Liver (tissue), 9 donors: Measurements from ENCODE around the gene BNIPL. TPM values are rescaled to one million over a fixed set of nuclear protein-coding genes. Genes with fewer than 3 reads are reported as not detected.

Experiments used
- DNase-seq: peaks from one replicate; pipeline ENCODE4 v3.0.0-alpha.2; 2017; ENCODE audit warnings: low spot score
- H3K27ac ChIP-seq, 2 donors: one replicate each; pipeline ENCODE4 v1.7.0; 2013; ENCODE audit warnings: inconsistent platforms in 2 of 2, low read length in 2 of 2, control low read depth in 1 of 2, low read depth in 1 of 2, mild to moderate bottlenecking in 1 of 2
- H3K27me3 ChIP-seq, 4 donors: one replicate each; pipeline versions ENCODE4 v1.6.1 to v1.7.0; 2013; ENCODE audit warnings: low read length in 3 of 4, inconsistent platforms in 1 of 4, mild to moderate bottlenecking in 1 of 4, moderate library complexity in 1 of 4; ENCODE audit not compliant: control insufficient read depth in 4 of 4, insufficient read depth in 4 of 4
- H3K36me3 ChIP-seq, 4 donors: one replicate each; pipeline versions ENCODE4 v1.6.1 to v1.7.0; 2013; ENCODE audit warnings: low read length in 3 of 4, mild to moderate bottlenecking in 3 of 4, low read depth in 1 of 4, moderate library complexity in 1 of 4; ENCODE audit not compliant: control insufficient read depth in 4 of 4, insufficient read depth in 3 of 4
- H3K4me1 ChIP-seq, 4 donors: one replicate each; pipeline versions ENCODE4 v1.6.1 to v1.7.0; 2013; ENCODE audit warnings: low read length in 3 of 4, mild to moderate bottlenecking in 3 of 4, moderate library complexity in 1 of 4; ENCODE audit not compliant: control insufficient read depth in 4 of 4, insufficient read depth in 4 of 4
- H3K4me3 ChIP-seq, 3 donors: one replicate each; pipeline versions ENCODE4 v1.6.1 to v1.7.0; 2013; ENCODE audit warnings: low read length in 3 of 3, control low read depth in 1 of 3, low read depth in 1 of 3, mild to moderate bottlenecking in 1 of 3
- H3K9ac ChIP-seq, 2 donors: one replicate each; pipeline ENCODE4 v1.7.0; 2013; ENCODE audit warnings: low read length in 2 of 2, mild to moderate bottlenecking in 2 of 2, moderate library complexity in 2 of 2, control low read depth in 1 of 2, low read depth in 1 of 2
- H3K9me3 ChIP-seq, 4 donors: one replicate each; pipeline versions ENCODE4 v1.6.1 to v1.7.0; 2013; ENCODE audit warnings: low read length in 3 of 4; ENCODE audit not compliant: control insufficient read depth in 4 of 4
- ATF3 ChIP-seq: IDR thresholded peaks from 2 replicates; pipeline ENCODE4 v1.6.1; 2016; ENCODE audit warnings: antibody characterized with exemption
- CTCF ChIP-seq: fragments of 150-350 bp; IDR thresholded peaks from 2 replicates; pipeline ENCODE4 v1.5.1; 2017; ENCODE audit warnings: improper control_type of control experiment, low read depth, low read length; ENCODE audit not compliant: missing input control
- EGR1 ChIP-seq, 2 donors: IDR thresholded peaks; 2 replicates each; pipeline ENCODE4 v1.6.1; 2016 to 2018; ENCODE audit warnings: antibody characterized with exemption in 2 of 2, low read depth in 2 of 2
- FOXA2 ChIP-seq: IDR thresholded peaks from 2 replicates; pipeline ENCODE4 v1.6.1; 2016; ENCODE audit warnings: antibody characterized with exemption
- HNF4A ChIP-seq, 2 donors: conservative IDR thresholded peaks; 2 replicates each; pipeline ENCODE4 v1.6.1; 2016; ENCODE audit warnings: antibody characterized with exemption in 2 of 2, mild to moderate bottlenecking in 2 of 2
- JUND ChIP-seq, 2 donors: IDR thresholded peaks; 2 replicates each; pipeline ENCODE4 v1.6.1; 2016; ENCODE audit warnings: antibody characterized with exemption in 2 of 2
- NR2F2 ChIP-seq: IDR thresholded peaks from 2 replicates; pipeline ENCODE4 v1.6.1; 2016; ENCODE audit warnings: antibody characterized with exemption
- RAD21 ChIP-seq, 2 donors: IDR thresholded peaks; 2 replicates each; pipeline ENCODE4 v1.6.1; 2016; ENCODE audit warnings: antibody characterized with exemption in 2 of 2, mild to moderate bottlenecking in 2 of 2
- REST ChIP-seq: IDR thresholded peaks from 2 replicates; pipeline ENCODE4 v1.6.1; 2016; ENCODE audit warnings: antibody characterized with exemption, mild to moderate bottlenecking
- RXRA ChIP-seq, 2 donors: IDR thresholded peaks; 2 replicates each; pipeline ENCODE4 v1.6.1; 2017 to 2018; ENCODE audit warnings: antibody characterized with exemption in 2 of 2, mild to moderate bottlenecking in 1 of 2
- SP1 ChIP-seq: IDR thresholded peaks from 2 replicates; pipeline ENCODE4 v1.6.1; 2018; ENCODE audit warnings: antibody characterized with exemption, mild to moderate bottlenecking
- YY1 ChIP-seq: IDR thresholded peaks from 2 replicates; pipeline ENCODE4 v1.6.1; 2016; ENCODE audit warnings: antibody characterized with exemption, mild to moderate bottlenecking
- WGBS: extraction: QIAGEN DNeasy Blood & Tissue Kit; methylation state at CpG from one replicate; pipeline ENCODE4 v1.1.7; 2013; 5-methylcytosine and 5-hydroxymethylcytosine counted together
- polyA plus RNA-seq, 2 donors: library from polyadenylated mRNA; stranded (reverse) in 1 of 2; unstranded in 1 of 2; fragments of 200-250 nt in 1 of 2; fragments of >200 nt in 1 of 2; fragmentation: Nextera tagmentation in 1 of 2; extraction: Ambion mirVana in 1 of 2; gene quantifications; one replicate each; pipeline versions ENCODE4 v1.2.1 to v1.2.3, GENCODE V29; 2013 to 2015
- total RNA-seq, 2 donors: library from RNA; depleted of rRNA; stranded (reverse); fragments of >200 nt; gene quantifications; one replicate each; pipeline ENCODE4 v1.2.3, GENCODE V29; 2014
- TF ChIP-seq, protein P1 (sequence below): IDR thresholded peaks from 2 replicates; pipeline ENCODE4 v1.6.1; 2016; ENCODE audit warnings: antibody characterized with exemption
- donor health status: healthy.
- donor health status: healthy.
- donor health status: healthy.
- donor health status: healthy.
- donor health status: healthy.

BNIPL gene
- total and polyA plus RNA-seq, 4 donors, result 0.09 to 0.84 (median 0.14) TPM

DNA sequence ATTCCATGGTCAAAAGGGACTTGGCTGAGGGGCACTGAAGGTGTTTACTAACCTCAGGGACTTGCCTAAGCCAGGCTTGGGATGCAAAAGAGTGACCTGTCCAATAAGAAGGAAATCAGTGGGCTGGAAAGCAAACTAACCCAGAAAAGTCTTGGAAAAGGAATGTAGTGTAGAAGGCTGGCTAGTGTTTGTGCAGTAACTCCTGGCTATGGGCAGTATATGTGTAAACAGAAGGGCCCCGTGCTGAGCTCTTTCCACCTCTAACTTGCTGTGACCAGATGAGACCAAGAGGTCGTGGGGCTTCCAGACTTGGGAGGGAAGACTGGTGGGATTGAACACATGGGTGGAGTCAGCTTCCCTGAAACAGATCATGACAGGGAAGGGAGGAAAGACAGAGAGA, 33.8 kb upstream of the BNIPL start:
- Histone ChIP-seq H3K27me3 (no peaks in the 10 kb centered on the region), H3K4me1 (peaks cover 12 to 45% (median 34%) of the 10 kb centered on the region in 4 donors), H3K36me3 (peaks cover 5 to 39% (median 28%) of the 10 kb centered on the region in 4 donors), H3K9ac (no peak overlapping the region), H3K27ac (peak overlapping the region; percentile 2 to 30), H3K9me3 (no peaks in the 10 kb centered on the region), H3K4me3 (no peak overlapping the region)
- TF ChIP-seq FOXA2 (no peak), EGR1 (IDR thresholded peaks at IDR 0.05; ENCODE audit: low read depth in 2 of 2) (no peak), SP1 (no peak), REST (no peak), NR2F2 (no peak), HNF4A (conservative IDR thresholded peaks at IDR 0.05) (no peak), YY1 (no peak), RAD21 (IDR thresholded peaks at IDR 0.05) (no peak), JUND (IDR thresholded peaks at IDR 0.05) (no peak), ATF3 (no peak)
- TF ChIP-seq, protein P1, sequence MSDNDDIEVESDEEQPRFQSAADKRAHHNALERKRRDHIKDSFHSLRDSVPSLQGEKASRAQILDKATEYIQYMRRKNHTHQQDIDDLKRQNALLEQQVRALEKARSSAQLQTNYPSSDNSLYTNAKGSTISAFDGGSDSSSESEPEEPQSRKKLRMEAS, result no peak
- 39% methylated on average over 2 of the region's 2 CpGs for WGBS
- no peak for DNase-seq

DNA sequence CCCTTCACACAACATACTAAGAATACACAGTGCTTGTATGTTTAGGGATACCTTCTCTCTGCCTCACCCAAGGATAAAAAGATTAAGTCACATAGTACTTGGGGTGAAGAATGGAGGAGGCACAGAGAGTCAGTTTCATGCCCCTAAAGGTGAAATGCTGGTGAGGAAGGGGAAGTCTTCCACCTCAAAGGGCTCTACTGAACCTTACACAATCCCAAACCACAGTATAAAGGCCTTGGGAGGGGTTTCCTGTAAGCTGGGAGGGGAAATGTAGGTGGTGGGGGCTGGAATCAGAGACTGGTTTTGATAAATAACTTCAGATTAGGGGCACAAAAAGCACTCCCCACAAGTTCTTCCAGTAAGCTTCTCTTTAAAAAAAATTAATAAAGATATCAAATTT, 33.2 kb upstream of the BNIPL start:
- Histone ChIP-seq H3K4me1 (peaks cover 12 to 51% (median 38%) of the 10 kb centered on the region in 4 donors), H3K27ac (no peak overlapping the region), H3K27me3 (no peaks in the 10 kb centered on the region), H3K9ac (peak overlapping the region; percentile 31 to 38), H3K9me3 (no peaks in the 10 kb centered on the region), H3K4me3 (no peak overlapping the region), H3K36me3 (peaks cover 0 to 34% (median 23%) of the 10 kb centered on the region in 4 donors)
- TF ChIP-seq RXRA (IDR thresholded peaks at IDR 0.05) (no peak), HNF4A (conservative IDR thresholded peaks at IDR 0.05) (no peak)
- DNase-seq, result no peak

GRCh38 chr1:151005729-151006319, 30.6 kb upstream of the BNIPL start:
- no peak for DNase-seq
- Histone ChIP-seq H3K27ac (peak overlapping the region; percentile 84), H3K4me1 (peaks cover 16 to 63% (median 49%) of the 10 kb centered on the region in 4 donors), H3K36me3 (peaks cover 0 to 15% (median 6%) of the 10 kb centered on the region in 4 donors), H3K4me3 (peak overlapping the region; percentile 33 to 84 (median 61)), H3K9me3 (no peaks in the 10 kb centered on the region), H3K9ac (peak overlapping the region; percentile 34 to 79), H3K27me3 (no peaks in the 10 kb centered on the region)
- TF ChIP-seq FOXA2 (no peak), RAD21 (IDR thresholded peaks at IDR 0.05) (no peak), YY1 (peak; percentile 24), HNF4A (conservative IDR thresholded peaks at IDR 0.05) (no peak), CTCF (no peak)
- WGBS, result 11% methylated on average over 4 of the region's 4 CpGs
